H7 (cell line): ENCODE measurements around the gene GOLPH3. TPM values are rescaled to one million over a fixed set of nuclear protein-coding genes. Genes with fewer than 3 reads are reported as not detected.
"Not testable (repeated sequence)": the region's sequence is repeated elsewhere in the genome, so short reads cannot be mapped to it uniquely, and the experiment has no call there.

ENCODE experiments used
- DNase-seq: peaks from one replicate; pipeline ENCODE4 v3.0.0; 2012
- H3K27me3 ChIP-seq: 2 replicates; pipeline ENCODE4 v1.6.0; 2011; ENCODE audit warnings: mild to moderate bottlenecking, low read length; ENCODE audit not compliant: control insufficient read depth, insufficient read depth
- H3K36me3 ChIP-seq: replicated peaks from 2 replicates; pipeline ENCODE4 v1.5.1; 2011; ENCODE audit warnings: low read length; ENCODE audit not compliant: control insufficient read depth, insufficient read depth
- H3K4me3 ChIP-seq: 2 replicates; pipeline ENCODE4 v1.5.1; 2011; ENCODE audit warnings: low read depth, mild to moderate bottlenecking, control low read depth, low read length, moderate library complexity; ENCODE audit not compliant: insufficient read depth
- total RNA-seq: library from RNA; depleted of rRNA; stranded (reverse); fragments of >200 nt; shearing (Covaris generic); gene quantifications from 2 replicates; pipeline ENCODE4 v1.2.3, GENCODE V29; 2014

GOLPH3 gene
- total RNA-seq, 1 experiment from 2014 or later = 72.9 TPM

DNA sequence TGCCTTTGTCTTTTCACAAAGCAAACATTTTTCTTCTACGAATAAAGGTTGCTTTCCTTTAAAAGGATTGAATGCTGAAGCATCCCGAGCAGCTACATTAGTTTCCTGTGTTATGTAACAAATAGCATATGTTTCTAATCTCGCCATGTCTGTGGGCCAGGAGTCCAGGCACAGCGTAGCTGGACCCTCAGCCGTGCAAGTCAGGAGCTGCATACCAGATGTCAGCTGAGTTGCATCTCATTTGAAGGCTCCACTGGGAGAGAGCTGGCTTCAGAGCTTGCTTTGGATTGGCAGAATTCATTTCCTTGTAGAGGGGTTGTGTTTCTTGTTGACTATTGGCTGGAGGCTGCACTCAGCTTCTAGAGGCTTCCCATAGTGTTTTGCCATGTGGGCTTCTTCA is 16.0 kb upstream of the GOLPH3 start:
- Histone ChIP-seq H3K36me3 (no peaks in the 10 kb centered on the region), H3K4me3 (no peak overlapping the region), H3K27me3 (no peaks in the 10 kb centered on the region)
- DNase-seq = no peak

DNA sequence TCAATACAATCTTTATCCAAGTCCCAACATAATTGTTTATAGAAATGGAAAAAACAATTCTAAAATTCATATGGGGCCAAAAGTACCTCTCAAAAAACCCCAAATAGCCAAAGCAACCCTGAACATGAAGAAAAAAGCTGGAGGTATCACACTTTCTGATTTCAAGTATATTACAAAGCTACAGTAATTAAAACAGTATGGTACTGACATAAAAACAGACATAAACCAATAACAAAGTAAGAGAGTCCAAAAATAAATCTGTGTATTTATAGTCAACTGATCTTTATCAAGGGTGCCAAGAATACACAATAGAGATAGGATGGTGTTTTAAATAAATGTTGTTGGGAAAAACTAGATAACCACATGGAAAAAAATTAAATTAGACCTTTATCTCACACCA is 13.6 kb upstream of the GOLPH3 start:
- Histone ChIP-seq H3K27me3 (no peaks in the 10 kb centered on the region), H3K36me3 (no peaks in the 10 kb centered on the region), H3K4me3 (no peak overlapping the region)
- DNase-seq = no peak

DNA sequence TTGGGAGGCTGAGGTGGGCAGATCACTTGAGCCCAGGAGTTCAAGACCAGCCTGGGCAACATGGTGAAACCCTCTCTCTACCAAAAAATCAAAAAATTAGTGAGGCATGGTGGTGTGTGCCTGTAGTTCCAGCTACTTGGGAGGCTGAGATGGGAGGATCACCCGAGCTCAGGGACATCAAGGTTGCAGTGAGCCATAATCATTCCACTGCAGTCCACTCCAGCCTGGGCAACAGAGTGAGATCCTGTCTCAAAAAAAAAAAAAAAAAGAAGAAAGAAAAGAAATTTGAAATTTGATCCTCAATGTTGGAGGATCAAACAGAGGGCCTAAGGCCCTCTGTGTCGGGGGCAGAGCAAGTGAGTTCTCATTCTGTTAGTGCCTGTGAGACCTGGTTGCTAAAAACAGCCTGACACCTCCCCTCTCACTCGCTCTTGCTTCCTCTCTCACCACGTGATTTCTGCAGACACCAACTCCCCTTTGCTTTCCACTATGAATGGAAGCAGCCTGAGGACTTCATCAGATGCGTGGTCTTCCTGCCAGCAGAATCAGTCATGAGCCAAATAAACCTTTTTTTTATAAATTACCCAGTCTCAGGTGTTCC is 8.4 kb upstream of the GOLPH3 start:
- H3K27me3 ChIP-seq = no peaks in the 10 kb centered on the region
- H3K36me3 ChIP-seq = no peaks in the 10 kb centered on the region
- H3K4me3 ChIP-seq = no peak overlapping the region
- no peak for DNase-seq

DNA sequence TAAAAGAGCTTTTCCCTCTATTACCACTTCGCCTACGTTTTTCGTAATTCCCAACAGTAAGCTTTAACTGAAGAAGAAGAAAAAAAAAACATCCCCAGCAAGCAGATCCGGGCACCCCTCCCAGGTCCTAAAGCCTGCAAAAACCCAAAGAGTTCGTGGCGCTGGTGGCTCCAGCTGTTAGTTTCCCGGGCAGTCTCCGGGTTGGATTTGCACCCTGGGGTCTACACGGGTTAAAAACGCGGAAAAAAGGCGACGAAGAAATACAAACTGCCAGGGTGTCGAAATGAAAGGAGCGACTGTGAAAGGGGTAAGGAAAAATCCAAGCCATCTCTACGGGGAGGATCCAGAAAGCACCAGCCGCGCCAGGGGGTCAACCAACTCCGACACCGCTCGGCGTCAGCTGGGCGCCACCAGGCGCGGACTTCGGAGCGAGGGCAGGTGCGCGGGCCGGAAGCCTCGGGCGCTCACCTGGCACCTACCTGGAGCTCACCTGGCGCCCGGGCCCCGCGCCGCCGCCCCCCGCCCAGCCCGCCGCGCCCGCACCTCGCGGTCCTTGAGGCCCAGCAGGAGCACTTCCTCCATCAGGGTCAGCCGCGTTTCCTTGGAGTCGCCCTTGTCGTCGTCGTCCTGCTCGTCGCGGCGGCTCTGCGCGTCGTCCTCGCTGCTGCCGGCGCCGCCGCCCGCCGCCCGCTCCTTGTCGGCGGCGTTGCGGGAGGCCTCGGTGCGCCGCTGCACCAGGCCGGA is 680 bp downstream of the GOLPH3 start:
- H3K36me3 ChIP-seq = peaks cover 9% of the 10 kb centered on the region
- H3K4me3 ChIP-seq = peak overlapping the region; percentile 90
- DNase-seq = peak; percentile 86
- no peaks in the 10 kb centered on the region for H3K27me3 ChIP-seq

DNA sequence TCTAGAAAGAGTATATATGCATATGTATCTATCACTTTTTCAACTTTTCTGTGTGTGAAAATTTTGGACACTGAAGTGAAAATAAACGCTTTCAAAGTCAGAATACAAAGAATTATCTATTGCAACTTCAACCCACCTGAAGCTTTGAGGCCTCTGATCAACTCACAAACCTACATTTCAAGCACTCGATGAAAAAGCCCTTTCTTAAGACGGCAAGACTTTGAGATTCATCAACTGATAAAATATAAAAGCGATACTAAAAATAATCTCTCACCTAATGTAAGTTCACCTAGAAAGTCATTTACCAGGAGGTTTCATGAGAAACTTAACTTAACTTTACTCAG is 1.2 kb downstream of the GOLPH3 start:
- Histone ChIP-seq H3K4me3 (peak overlapping the region; percentile 90), H3K36me3 (peaks cover 10% of the 10 kb centered on the region), H3K27me3 (no peaks in the 10 kb centered on the region)
- DNase-seq = no peak

DNA sequence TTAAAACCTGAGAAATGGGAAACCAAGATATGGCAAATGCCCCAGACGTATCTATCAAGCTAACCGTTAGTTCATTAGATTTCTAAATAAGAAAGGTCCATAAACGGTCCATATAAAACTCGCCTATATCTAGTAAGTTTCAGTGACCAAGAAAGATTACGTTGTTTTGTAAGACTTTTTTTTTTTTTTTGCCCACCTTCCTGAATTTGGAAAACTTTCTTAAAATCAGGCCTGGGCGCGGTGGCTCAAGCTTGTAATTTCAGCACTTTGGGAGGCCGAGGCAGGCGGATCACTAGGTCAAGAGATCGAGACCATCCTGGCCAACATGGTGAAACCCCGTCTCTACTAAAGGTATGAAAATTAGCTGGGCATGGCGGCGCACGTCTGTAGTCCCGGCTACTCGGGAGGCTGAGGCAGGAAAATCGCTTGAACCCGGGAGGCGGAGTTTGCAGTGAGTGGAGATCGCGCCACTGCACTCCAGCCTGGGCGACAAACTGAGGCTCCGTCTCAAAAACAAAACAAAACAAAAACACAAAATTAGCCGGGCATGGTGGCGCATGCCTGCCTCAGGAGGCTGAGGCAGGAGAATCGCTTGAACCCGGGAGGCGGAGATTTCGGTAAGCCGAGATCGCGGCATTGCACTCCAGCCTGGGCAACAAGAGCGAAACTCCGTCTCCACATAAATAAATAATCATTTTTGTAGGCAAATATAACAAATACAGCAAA is 1.8 kb downstream of the GOLPH3 start:
- Histone ChIP-seq H3K4me3 (peak overlapping the region; percentile 90), H3K36me3 (peaks cover 12% of the 10 kb centered on the region)
- not testable (repeated sequence) for H3K27me3 ChIP-seq, DNase-seq

DNA sequence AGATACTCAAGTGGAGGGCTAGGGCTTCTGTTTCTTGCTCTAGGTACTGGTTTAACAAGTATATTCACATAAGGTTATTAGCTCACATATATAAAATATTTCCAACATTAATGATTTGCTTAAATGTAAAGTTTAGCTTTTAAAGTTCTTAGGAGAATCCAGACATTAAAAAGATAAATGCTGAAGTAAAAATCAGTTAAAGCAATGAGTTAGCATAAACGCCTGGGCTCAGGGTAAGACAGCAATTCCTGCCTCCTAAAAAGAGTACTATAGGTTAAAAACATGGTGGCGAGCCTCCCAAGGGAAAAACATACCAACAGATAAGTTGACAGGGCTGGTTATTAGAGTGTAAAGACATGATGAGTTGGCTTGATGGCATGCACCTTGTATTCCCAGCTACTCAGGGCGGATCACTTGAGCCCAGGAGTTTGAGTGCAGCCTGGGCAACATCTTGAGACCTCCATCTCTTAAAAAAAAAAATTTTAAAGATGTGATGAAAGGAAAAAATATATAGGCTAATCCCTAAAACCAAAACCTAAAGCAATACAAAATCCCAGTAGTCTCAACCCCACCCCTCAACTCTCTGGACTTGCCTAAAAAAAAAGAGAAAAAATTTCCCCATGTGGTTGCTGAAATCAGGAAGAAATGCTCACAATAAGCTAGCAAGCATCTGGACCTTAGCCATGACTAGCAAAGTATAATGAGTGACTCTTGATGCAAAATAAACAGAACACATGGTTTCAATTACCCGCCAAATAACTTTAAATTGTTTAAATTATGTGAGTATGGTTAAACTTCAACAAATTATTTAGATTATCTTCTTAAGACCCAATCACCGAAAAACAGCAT is 3.6 kb downstream of the GOLPH3 start:
- H3K36me3 ChIP-seq = peaks cover 12% of the 10 kb centered on the region
- H3K4me3 ChIP-seq = no peak overlapping the region
- no peak for DNase-seq
- H3K27me3 ChIP-seq = no peaks in the 10 kb centered on the region

DNA sequence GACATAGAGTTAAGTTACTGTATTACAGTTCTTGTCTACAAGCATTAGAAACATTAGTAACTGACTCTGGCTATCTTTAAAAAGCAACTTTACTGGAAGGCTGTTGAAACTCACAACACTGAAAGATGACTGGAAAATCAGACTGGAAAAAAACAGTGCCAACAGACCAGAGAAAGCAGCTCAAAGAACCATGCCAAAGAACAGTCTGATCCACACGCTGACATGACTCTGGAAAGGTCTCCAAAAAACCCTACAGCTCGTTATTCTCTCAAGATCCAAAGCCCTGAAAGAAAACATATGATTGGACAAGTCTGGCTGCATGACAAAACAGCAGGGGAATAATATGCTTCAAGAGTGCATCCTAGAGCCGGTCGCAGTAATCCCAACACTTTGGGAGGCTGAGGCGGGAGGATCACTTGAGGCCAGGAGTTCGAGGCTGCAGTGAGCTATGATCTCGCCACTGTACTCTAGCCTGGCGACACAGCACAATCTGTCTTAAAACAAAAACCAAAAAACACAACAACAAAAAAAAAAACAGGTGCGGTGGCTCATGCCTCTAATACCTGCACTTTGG is 5.6 kb downstream of the GOLPH3 start:
- no peak overlapping the region for H3K4me3 ChIP-seq
- peaks cover 12% of the 10 kb centered on the region for H3K36me3 ChIP-seq
- DNase-seq = no peak
- H3K27me3 ChIP-seq = no peaks in the 10 kb centered on the region

DNA sequence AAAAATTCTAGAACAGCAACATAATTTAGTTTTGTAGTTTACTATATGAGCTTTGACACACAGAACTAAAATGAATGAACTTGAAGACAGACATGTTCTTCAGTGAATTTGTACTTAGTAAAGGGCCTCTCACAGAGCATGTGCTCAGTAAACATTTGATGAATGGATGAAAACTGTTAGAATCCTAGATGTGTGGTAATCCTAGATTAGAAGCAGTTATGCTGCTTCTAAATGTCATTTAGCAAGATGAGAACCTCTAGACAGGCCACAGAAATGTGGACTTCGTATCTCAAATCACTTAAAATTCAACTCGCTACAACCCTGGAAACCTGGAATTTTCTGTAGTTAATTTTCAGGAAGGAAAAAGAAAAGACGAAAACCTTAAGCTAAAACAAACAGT is 8.5 kb downstream of the GOLPH3 start:
- Histone ChIP-seq H3K27me3 (no peaks in the 10 kb centered on the region), H3K36me3 (peaks cover 10% of the 10 kb centered on the region), H3K4me3 (no peak overlapping the region)
- no peak for DNase-seq

DNA sequence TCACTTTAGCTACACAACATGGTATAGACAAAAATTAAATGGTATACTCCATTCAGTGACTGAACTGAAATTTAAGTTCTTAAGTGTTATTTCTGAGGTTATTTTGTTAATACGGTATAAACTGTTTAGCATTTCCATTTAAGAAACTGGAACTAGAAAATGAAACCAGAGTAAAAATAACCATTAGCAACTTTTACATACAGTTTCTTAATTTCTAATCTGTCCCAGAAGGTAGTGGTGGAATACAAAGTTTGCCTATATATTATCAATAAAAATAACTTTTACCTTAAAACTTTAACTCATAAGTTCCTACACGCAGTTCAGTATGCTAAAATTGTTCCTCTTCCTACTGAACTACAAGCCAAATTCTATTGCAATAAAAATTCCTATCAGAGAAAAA is 10.3 kb downstream of the GOLPH3 start:
- no peak overlapping the region for H3K4me3 ChIP-seq
- peaks cover 5% of the 10 kb centered on the region for H3K36me3 ChIP-seq
- H3K27me3 ChIP-seq = no peaks in the 10 kb centered on the region
- no peak for DNase-seq

DNA sequence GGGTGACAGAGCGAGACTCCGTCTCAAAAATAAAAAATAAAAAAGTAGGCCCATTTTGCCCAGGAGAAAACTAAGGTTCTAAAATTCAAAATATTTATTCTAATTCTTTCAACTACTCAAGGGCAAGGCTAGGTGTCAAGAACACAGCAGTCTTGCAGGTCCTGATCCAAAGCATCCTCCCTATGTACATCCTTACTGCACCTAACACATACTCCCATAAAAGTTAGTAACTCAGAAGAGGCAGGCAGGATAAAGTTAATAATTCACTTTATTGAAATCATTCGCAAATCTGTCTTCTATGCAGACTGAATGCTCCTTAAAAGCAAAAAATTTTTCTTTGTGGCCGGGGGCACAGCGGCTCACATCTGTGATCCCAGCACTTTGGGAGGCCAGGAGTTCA is 11.1 kb downstream of the GOLPH3 start:
- H3K4me3 ChIP-seq = no peak overlapping the region
- H3K36me3 ChIP-seq = peaks cover 2% of the 10 kb centered on the region
- H3K27me3 ChIP-seq = no peaks in the 10 kb centered on the region
- DNase-seq = no peak

DNA sequence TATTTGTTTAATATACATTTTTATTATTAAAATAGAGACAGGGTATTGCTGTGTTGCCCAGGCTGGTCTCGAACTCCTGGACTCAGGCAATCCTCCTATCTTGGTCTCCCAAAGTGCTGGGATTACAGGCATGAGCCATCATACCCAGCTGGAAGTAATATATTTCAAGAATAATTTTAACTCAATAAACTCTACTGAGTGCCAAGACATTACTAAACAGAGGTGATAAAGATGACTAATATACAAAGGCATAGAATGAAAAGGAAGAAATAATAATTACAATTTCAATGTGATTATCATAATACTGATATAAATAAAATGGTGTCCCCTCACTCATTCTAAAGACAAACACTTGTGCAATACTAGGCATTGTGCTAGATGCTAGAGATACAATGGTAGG is 13.9 kb downstream of the GOLPH3 start:
- no peaks in the 10 kb centered on the region for H3K27me3 ChIP-seq
- no peaks in the 10 kb centered on the region for H3K36me3 ChIP-seq
- no peak for DNase-seq
- H3K4me3 ChIP-seq = no peak overlapping the region

DNA sequence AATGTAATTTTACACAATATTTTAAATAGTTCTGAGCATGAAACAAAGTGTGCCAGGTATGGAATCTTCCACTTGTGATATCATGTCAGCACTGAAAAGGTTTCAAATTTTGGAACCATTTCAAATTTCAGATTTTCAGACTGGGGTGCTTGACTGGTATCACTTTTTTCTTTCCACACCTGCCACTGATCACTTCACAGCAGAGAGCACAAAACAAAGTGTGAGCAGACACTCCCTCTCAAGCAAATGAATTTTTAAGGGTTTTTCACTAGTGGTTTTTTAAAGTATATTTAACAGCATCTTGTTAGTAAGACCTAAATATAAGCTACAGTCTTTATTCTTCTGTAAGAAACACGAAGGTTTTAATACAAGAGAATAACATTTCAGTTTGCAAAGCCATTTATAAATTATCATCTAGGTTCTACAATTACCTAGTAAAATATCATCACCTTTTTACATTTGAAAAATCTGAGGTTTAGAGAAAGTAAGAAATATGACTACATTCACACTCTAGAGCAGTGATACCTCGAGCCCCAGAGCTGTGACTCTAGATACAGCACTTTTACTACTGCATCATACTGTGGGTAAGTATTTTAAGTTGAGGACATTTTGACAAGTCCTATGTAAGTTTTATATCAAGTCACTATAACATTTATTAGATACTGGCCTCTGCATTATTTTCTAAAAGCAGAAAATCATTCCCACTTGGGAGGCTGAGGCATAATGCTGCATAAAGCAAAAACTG is 14.6 kb downstream of the GOLPH3 start:
- no peaks in the 10 kb centered on the region for H3K36me3 ChIP-seq
- DNase-seq = no peak

DNA sequence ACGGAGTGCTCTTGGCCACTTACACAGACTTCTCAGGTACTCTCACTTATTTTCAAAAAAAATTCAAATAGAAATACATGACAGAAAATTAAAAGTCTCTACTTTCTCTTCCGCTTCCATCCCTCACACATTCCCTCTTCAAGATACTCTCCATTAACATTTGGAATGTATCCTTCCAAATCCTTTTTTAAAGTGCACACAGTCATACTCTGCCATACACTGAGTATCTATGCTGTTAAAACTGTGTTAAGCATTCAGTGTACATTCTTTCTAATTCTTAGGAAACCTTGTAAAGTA is 15.5 kb downstream of the GOLPH3 start:
- H3K27me3 ChIP-seq = no peaks in the 10 kb centered on the region
- DNase-seq = no peak
- H3K4me3 ChIP-seq = no peak overlapping the region
- no peaks in the 10 kb centered on the region for H3K36me3 ChIP-seq

More for the DNA sequence above, 14.6 kb downstream of the GOLPH3 start:
- no peaks in the 10 kb centered on the region for H3K27me3 ChIP-seq
- no peak overlapping the region for H3K4me3 ChIP-seq
